HEK293 (cell line): ENCODE data around the gene RAB40C.

Experiments used
- CTCF ChIA-PET: fragments of 350-600 bp; formaldehyde crosslinking; extraction: SDS; loops from one replicate; lab custom pipeline; 2021; ENCODE audit warnings: antibody characterized with exemption; lab: Yijun Ruan, JAX
- POLR2A ChIA-PET: fragments of 300-600 bp; formaldehyde crosslinking; extraction: SDS; loops from one replicate; lab custom pipeline; 2020; ENCODE audit warnings: antibody characterized with exemption, inconsistent platforms; lab: Yijun Ruan, JAX
- H3K27ac ChIP-seq: fragments of 200-500 bp; sonication (Bioruptor generic); 2 replicates; pipeline ENCODE4 v1.5.1; 2014; ENCODE audit warnings: low read depth, low read length, control low read depth, inconsistent platforms; ENCODE audit errors: extremely low read depth
- H3K36me3 ChIP-seq, 2 experiments: fragments of 200-500 bp in 1 of 2; sonication (Bioruptor generic) in 1 of 2; 1 replicate in 1 of 2; 2 replicates in 1 of 2; pipeline ENCODE4 v1.5.1; 2014 to 2017; ENCODE audit warnings: inconsistent platforms in 2 of 2, low read length in 2 of 2; ENCODE audit not compliant: control insufficient read depth in 2 of 2, insufficient read depth in 1 of 2
- H3K4me1 ChIP-seq: fragments of 200-500 bp; sonication (Bioruptor generic); 2 replicates; pipeline ENCODE4 v1.5.1; 2014; ENCODE audit warnings: mild to moderate bottlenecking, low read length, inconsistent platforms; ENCODE audit not compliant: control insufficient read depth, insufficient read depth
- H3K4me3 ChIP-seq: 2 replicates; pipeline ENCODE4 v1.5.1; 2011; ENCODE audit warnings: low read depth, mild to moderate bottlenecking, control low read depth, low read length, moderate library complexity
- H3K9me3 ChIP-seq: fragments of 200-500 bp; sonication (Bioruptor generic); 2 replicates; pipeline ENCODE4 v1.5.1; 2014; ENCODE audit warnings: low read depth, low read length, inconsistent platforms; ENCODE audit not compliant: control insufficient read depth, insufficient read depth
- GLIS2 ChIP-seq: fragments of 450-650 bp; formaldehyde crosslinking; IDR thresholded peaks from 2 replicates; pipeline ENCODE4 v1.5.1; 2016; ENCODE audit warnings: missing biosample characterization, missing genetic modification characterization
- KLF16 ChIP-seq: fragments of 450-650 bp; formaldehyde crosslinking; IDR thresholded peaks from 2 replicates; pipeline ENCODE4 v1.5.1; 2017; ENCODE audit warnings: missing biosample characterization, missing genetic modification characterization
- SALL2 ChIP-seq: fragments of 450-650 bp; formaldehyde crosslinking; IDR thresholded peaks from 2 replicates; pipeline ENCODE4 v1.5.0; 2017; ENCODE audit warnings: missing biosample characterization, mild to moderate bottlenecking, missing genetic modification characterization, borderline replicate concordance
- SCRT2 ChIP-seq: fragments of 450-650 bp; formaldehyde crosslinking; IDR thresholded peaks from 2 replicates; pipeline ENCODE4 v1.5.1; 2016; ENCODE audit warnings: missing biosample characterization, missing genetic modification characterization
- SP2 ChIP-seq: fragments of 450-650 bp; formaldehyde crosslinking; IDR thresholded peaks from 2 replicates; pipeline ENCODE4 v1.5.1; 2016; ENCODE audit warnings: missing biosample characterization, missing genetic modification characterization
- WT1 ChIP-seq: fragments of 450-650 bp; formaldehyde crosslinking; IDR thresholded peaks from 2 replicates; pipeline ENCODE4 v1.5.1; 2016; ENCODE audit warnings: missing biosample characterization, missing genetic modification characterization
- ZFHX2 ChIP-seq: fragments of 450-650 bp; formaldehyde crosslinking; conservative IDR thresholded peaks from 2 replicates; pipeline ENCODE4 v1.5.1; 2016; ENCODE audit warnings: missing biosample characterization, missing genetic modification characterization
- ZFP41 ChIP-seq: fragments of 450-650 bp; formaldehyde crosslinking; IDR thresholded peaks from 2 replicates; pipeline ENCODE4 v1.5.1; 2016; ENCODE audit warnings: missing biosample characterization, missing genetic modification characterization, borderline replicate concordance
- ZIC2 ChIP-seq: fragments of 450-650 bp; formaldehyde crosslinking; IDR thresholded peaks from 2 replicates; pipeline ENCODE4 v1.5.1; 2016; ENCODE audit warnings: missing biosample characterization, missing genetic modification characterization
- ZNF146 ChIP-seq: fragments of 450-650 bp; formaldehyde crosslinking; IDR thresholded peaks from 2 replicates; pipeline ENCODE4 v1.5.1; 2016; ENCODE audit warnings: missing biosample characterization, missing genetic modification characterization
- ZNF202 ChIP-seq: fragments of 450-650 bp; formaldehyde crosslinking; IDR thresholded peaks from 2 replicates; pipeline ENCODE4 v1.5.1; 2016; ENCODE audit warnings: missing biosample characterization, missing genetic modification characterization, borderline replicate concordance
- ZNF221 ChIP-seq: fragments of 450-650 bp; formaldehyde crosslinking; IDR thresholded peaks from 2 replicates; pipeline ENCODE4 v1.5.1; 2017; ENCODE audit warnings: missing biosample characterization, missing genetic modification characterization, borderline replicate concordance
- ZNF324 ChIP-seq: fragments of 450-650 bp; formaldehyde crosslinking; IDR thresholded peaks from 2 replicates; pipeline ENCODE4 v1.5.1; 2016; ENCODE audit warnings: missing biosample characterization, missing genetic modification characterization
- ZNF350 ChIP-seq: fragments of 450-650 bp; formaldehyde crosslinking; IDR thresholded peaks from 2 replicates; pipeline ENCODE4 v1.5.0; 2017; ENCODE audit warnings: missing biosample characterization, mild to moderate bottlenecking, missing genetic modification characterization
- ZNF600 ChIP-seq: fragments of 450-650 bp; formaldehyde crosslinking; IDR thresholded peaks from 2 replicates; pipeline ENCODE4 v1.5.1; 2016; ENCODE audit warnings: missing biosample characterization, missing genetic modification characterization
- ZNF707 ChIP-seq: fragments of 450-650 bp; formaldehyde crosslinking; IDR thresholded peaks from 2 replicates; pipeline ENCODE4 v1.5.1; 2016; ENCODE audit warnings: missing biosample characterization, missing genetic modification characterization
- TF ChIP-seq, protein P1 (sequence below): fragments of 450-650 bp; formaldehyde crosslinking; IDR thresholded peaks from 2 replicates; pipeline ENCODE4 v1.5.1; 2017; ENCODE audit warnings: missing biosample characterization, missing genetic modification characterization
- TF ChIP-seq, protein P2 (sequence below): IDR thresholded peaks from 2 replicates; pipeline ENCODE4 v1.6.1; 2011; ENCODE audit warnings: mild to moderate bottlenecking, low read depth, low read length, borderline replicate concordance
- TF ChIP-seq, protein P3 (sequence below): fragments of 450-650 bp; formaldehyde crosslinking; IDR thresholded peaks from 2 replicates; pipeline ENCODE4; 2016; ENCODE audit warnings: missing biosample characterization, missing genetic modification characterization
- TF ChIP-seq, protein P4 (sequence below): sonication (generic); formaldehyde crosslinking; IDR thresholded peaks from 2 replicates; pipeline ENCODE4 v1.8.1; 2022; ENCODE audit warnings: mild to moderate bottlenecking, moderate library complexity, missing genetic modification reagents
- TF ChIP-seq, protein P5 (sequence below): fragments of 450-650 bp; formaldehyde crosslinking; conservative IDR thresholded peaks from 2 replicates; pipeline ENCODE4 v1.5.1; 2016; ENCODE audit warnings: low read depth, missing biosample characterization, missing genetic modification characterization
- TF ChIP-seq, protein P6 (sequence below): fragments of 450-650 bp; formaldehyde crosslinking; IDR thresholded peaks from 2 replicates; pipeline ENCODE4 v1.5.1; 2016; ENCODE audit warnings: missing biosample characterization, missing genetic modification characterization

The RAB40C gene

DNA sequence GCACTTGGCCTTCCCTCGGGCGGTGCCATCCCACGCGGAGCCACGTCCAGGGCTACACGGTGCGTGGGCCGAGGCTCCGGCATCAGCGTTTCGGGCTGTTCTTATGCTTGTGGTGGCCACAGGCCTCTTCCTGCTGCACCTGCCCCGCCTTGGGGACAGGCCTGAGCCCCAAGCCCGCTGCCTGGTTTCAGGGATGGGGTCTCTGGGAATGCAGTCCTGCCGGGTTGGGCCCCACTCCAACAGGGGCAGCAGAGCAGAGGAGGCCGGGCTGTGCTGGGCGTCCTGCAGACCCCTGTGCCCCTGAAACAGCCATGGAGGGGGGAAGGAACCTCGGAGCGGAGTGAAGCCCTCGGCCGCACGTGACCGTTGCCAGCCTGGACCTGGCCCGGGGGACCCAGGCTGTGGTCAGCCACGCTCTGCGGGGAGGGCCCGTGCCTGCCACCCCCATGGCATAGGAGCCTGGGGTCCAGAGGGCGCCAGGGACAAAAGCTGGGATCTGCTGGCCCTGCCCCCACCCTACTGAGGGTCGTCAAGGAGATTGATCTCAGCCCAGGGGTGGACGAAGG is 40.5 kb downstream of the RAB40C start (continued):
- TF ChIP-seq, protein P1, sequence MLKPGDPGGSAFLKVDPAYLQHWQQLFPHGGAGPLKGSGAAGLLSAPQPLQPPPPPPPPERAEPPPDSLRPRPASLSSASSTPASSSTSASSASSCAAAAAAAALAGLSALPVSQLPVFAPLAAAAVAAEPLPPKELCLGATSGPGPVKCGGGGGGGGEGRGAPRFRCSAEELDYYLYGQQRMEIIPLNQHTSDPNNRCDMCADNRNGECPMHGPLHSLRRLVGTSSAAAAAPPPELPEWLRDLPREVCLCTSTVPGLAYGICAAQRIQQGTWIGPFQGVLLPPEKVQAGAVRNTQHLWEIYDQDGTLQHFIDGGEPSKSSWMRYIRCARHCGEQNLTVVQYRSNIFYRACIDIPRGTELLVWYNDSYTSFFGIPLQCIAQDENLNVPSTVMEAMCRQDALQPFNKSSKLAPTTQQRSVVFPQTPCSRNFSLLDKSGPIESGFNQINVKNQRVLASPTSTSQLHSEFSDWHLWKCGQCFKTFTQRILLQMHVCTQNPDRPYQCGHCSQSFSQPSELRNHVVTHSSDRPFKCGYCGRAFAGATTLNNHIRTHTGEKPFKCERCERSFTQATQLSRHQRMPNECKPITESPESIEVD = no peak
- TF ChIP-seq ZNF707 (tag by site-specific recombination) (no peak), SP2 (tag by site-specific recombination) (no peak), ZFP41 (no peak), ZNF202 (tag by site-specific recombination) (no peak), ZNF324 (no peak), ZNF221 (tag by site-specific recombination) (no peak), ZNF350 (tag by site-specific recombination) (no peak), ZNF146 (no peak), ZNF600 (peak; percentile 56), ZIC2 (tag by site-specific recombination) (no peak), SALL2 (tag by site-specific recombination) (no peak), KLF16 (tag by site-specific recombination) (no peak)
- TF ChIP-seq, protein P2, sequence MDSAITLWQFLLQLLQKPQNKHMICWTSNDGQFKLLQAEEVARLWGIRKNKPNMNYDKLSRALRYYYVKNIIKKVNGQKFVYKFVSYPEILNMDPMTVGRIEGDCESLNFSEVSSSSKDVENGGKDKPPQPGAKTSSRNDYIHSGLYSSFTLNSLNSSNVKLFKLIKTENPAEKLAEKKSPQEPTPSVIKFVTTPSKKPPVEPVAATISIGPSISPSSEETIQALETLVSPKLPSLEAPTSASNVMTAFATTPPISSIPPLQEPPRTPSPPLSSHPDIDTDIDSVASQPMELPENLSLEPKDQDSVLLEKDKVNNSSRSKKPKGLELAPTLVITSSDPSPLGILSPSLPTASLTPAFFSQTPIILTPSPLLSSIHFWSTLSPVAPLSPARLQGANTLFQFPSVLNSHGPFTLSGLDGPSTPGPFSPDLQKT = no peak
- TF ChIP-seq, protein P3, sequence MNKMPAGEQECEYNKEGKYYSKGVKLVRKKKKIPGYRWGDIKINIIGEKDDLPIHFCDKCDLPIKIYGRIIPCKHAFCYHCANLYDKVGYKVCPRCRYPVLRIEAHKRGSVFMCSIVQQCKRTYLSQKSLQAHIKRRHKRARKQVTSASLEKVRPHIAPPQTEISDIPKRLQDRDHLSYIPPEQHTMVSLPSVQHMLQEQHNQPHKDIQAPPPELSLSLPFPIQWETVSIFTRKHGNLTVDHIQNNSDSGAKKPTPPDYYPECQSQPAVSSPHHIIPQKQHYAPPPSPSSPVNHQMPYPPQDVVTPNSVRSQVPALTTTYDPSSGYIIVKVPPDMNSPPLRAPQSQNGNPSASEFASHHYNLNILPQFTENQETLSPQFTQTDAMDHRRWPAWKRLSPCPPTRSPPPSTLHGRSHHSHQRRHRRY (tag by site-specific recombination) = no peak

DNA sequence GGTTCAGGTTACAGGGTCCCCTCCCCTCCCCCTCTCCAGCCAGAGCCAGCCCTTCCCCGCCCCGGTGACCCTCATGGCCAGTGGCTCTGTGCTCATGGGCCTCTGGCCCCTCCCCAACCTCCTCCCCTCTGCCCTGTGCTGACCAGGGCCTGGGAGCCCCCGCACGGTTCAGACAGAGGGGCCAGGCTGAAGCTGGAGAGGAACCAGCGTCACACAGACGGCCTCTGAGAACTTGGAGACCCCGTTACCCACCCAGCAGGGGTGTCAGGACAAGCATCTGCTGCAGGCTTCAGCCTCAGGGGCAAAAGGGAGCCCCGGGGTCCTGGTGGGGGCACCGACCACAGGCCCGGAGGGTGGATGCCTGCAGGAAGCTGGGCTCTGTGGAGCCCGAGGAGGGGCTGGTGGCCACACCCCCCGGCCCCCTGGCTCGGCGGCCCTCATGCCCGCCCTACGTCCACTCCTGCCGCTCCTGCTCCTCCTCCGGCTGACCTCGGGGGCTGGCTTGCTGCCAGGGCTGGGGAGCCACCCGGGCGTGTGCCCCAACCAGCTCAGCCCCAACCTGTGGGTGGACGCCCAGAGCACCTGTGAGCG is 41.0 kb downstream of the RAB40C start, which contains the start of gene WFIKKN1:
TSS of gene WFIKKN1 (plus strand) at position 171 of the 591 bp plus-strand sequence. CDS start at position 440, 269 bp downstream.
- POLR2A ChIA-PET = interaction anchor here (0.7 kb wide), 1 partner anchor 13 kb away, joined by 3 read pairs; no protein-coding TSS in a partner anchor
- CTCF ChIA-PET = interaction anchor here (0.7 kb wide), 1 partner anchor 28 kb away, joined by 4 read pairs; no protein-coding TSS in a partner anchor
- Histone ChIP-seq H3K36me3 (peaks cover 0 to 20% of the 10 kb centered on the region in 2 experiments; a peak in 1 of 3 replicates), H3K4me1 (peaks cover 2% of the 10 kb centered on the region; the same call in 1 of the 2 replicates), H3K9me3 (no peaks in the 10 kb centered on the region), H3K27ac (peak within 1 kb of the TSS; percentile 24; the same call in 1 of the 2 replicates), H3K4me3 (no peak within 1 kb of the TSS)
- TF ChIP-seq, protein P4, sequence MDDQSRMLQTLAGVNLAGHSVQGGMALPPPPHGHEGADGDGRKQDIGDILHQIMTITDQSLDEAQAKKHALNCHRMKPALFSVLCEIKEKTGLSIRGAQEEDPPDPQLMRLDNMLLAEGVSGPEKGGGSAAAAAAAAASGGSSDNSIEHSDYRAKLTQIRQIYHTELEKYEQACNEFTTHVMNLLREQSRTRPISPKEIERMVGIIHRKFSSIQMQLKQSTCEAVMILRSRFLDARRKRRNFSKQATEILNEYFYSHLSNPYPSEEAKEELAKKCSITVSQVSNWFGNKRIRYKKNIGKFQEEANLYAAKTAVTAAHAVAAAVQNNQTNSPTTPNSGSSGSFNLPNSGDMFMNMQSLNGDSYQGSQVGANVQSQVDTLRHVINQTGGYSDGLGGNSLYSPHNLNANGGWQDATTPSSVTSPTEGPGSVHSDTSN (CRISPR knock-in tag) = no peak
- TF ChIP-seq ZNF202 (tag by site-specific recombination) (no peak), SCRT2 (tag by site-specific recombination) (peak; percentile 77), WT1 (tag by site-specific recombination) (no peak), ZFHX2 (tag by site-specific recombination) (peak; percentile 60), GLIS2 (tag by site-specific recombination) (peak; percentile 78)
- TF ChIP-seq, protein P5, sequence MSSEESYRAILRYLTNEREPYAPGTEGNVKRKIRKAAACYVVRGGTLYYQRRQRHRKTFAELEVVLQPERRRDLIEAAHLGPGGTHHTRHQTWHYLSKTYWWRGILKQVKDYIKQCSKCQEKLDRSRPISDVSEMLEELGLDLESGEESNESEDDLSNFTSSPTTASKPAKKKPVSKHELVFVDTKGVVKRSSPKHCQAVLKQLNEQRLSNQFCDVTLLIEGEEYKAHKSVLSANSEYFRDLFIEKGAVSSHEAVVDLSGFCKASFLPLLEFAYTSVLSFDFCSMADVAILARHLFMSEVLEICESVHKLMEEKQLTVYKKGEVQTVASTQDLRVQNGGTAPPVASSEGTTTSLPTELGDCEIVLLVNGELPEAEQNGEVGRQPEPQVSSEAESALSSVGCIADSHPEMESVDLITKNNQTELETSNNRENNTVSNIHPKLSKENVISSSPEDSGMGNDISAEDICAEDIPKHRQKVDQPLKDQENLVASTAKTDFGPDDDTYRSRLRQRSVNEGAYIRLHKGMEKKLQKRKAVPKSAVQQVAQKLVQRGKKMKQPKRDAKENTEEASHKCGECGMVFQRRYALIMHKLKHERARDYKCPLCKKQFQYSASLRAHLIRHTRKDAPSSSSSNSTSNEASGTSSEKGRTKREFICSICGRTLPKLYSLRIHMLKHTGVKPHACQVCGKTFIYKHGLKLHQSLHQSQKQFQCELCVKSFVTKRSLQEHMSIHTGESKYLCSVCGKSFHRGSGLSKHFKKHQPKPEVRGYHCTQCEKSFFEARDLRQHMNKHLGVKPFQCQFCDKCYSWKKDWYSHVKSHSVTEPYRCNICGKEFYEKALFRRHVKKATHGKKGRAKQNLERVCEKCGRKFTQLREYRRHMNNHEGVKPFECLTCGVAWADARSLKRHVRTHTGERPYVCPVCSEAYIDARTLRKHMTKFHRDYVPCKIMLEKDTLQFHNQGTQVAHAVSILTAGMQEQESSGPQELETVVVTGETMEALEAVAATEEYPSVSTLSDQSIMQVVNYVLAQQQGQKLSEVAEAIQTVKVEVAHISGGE (tag by site-specific recombination) = no peak
- TF ChIP-seq, protein P6, sequence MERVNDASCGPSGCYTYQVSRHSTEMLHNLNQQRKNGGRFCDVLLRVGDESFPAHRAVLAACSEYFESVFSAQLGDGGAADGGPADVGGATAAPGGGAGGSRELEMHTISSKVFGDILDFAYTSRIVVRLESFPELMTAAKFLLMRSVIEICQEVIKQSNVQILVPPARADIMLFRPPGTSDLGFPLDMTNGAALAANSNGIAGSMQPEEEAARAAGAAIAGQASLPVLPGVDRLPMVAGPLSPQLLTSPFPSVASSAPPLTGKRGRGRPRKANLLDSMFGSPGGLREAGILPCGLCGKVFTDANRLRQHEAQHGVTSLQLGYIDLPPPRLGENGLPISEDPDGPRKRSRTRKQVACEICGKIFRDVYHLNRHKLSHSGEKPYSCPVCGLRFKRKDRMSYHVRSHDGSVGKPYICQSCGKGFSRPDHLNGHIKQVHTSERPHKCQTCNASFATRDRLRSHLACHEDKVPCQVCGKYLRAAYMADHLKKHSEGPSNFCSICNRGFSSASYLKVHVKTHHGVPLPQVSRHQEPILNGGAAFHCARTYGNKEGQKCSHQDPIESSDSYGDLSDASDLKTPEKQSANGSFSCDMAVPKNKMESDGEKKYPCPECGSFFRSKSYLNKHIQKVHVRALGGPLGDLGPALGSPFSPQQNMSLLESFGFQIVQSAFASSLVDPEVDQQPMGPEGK = peak; percentile 54
